Choroid plexus epithelial cell (primary cell): Measurements from ENCODE around the gene SNCG.
"Not testable (repeated sequence)": the region's sequence is repeated elsewhere in the genome, so short reads cannot be mapped to it uniquely, and the experiment has no call there.

Experiments used
- DNase-seq: peaks from one replicate; pipeline ENCODE4 v3.0.0-alpha.2; 2010; ENCODE audit warnings: low read depth
- H3K4me3 ChIP-seq: 2 replicates; pipeline ENCODE4 v1.5.1; 2011; ENCODE audit warnings: low read depth, mild to moderate bottlenecking, control low read depth, low read length, moderate library complexity
- CTCF ChIP-seq: conservative IDR thresholded peaks from 2 replicates; pipeline ENCODE4 v1.5.1; 2011; ENCODE audit warnings: low read depth, mild to moderate bottlenecking, control low read depth, inconsistent platforms, low read length, moderate library complexity

SNCG gene

GRCh38 chr10:86972613-86973380 lies 14.4 kb downstream of the SNCG start:
- TF ChIP-seq CTCF = no peak
- no peak overlapping the region for H3K4me3 ChIP-seq
- DNase-seq = no peak

- no peak for TF ChIP-seq CTCF
- H3K4me3 ChIP-seq = no peak overlapping the region
Measured at GRCh38 chr10:86974484-86974883, 16.1 kb downstream of the SNCG start.

GRCh38 chr10:86976362-86977056 lies 18.1 kb downstream of the SNCG start:
- H3K4me3 ChIP-seq = no peak overlapping the region
- DNase-seq = no peak
- no peak for TF ChIP-seq CTCF

More at GRCh38 chr10:86974484-86974883, 16.1 kb downstream of the SNCG start:
- DNase-seq = no peak

- not testable (repeated sequence) for H3K4me3 ChIP-seq, DNase-seq
Measured at GRCh38 chr10:86978457-86978856, 20.1 kb downstream of the SNCG start.

GRCh38 chr10:86979296-86979818 lies 21.0 kb downstream of the SNCG start:
- no peak for DNase-seq
- no peak overlapping the region for H3K4me3 ChIP-seq
- no peak for TF ChIP-seq CTCF

- no peak overlapping the region for H3K4me3 ChIP-seq
- DNase-seq = no peak
- no peak for TF ChIP-seq CTCF
Measured at GRCh38 chr10:86979977-86980448, 21.6 kb downstream of the SNCG start.

GRCh38 chr10:86981020-86981419 lies 22.6 kb downstream of the SNCG start:
- not testable (repeated sequence) for DNase-seq, H3K4me3 ChIP-seq

- TF ChIP-seq CTCF = no peak
- DNase-seq = no peak
Measured at GRCh38 chr10:86981716-86982115, 23.3 kb downstream of the SNCG start.

GRCh38 chr10:86984498-86984897 lies 26.1 kb downstream of the SNCG start:
- not testable (repeated sequence) for H3K4me3 ChIP-seq, DNase-seq

More at GRCh38 chr10:86981716-86982115, 23.3 kb downstream of the SNCG start:
- no peak overlapping the region for H3K4me3 ChIP-seq
